ENCODE data around the gene FAM219B.

- no peak for TF ChIP-seq POLR2AphosphoS5 (IDR thresholded peaks at IDR 0.05)
- TF ChIP-seq CTCF (IDR thresholded peaks at IDR 0.05) = peak in 1 of 2 donors; percentile 5
- TF ChIP-seq EP300 (IDR thresholded peaks at IDR 0.05) = no peak
- peak in 1 of 2 donors; percentile 18 for TF ChIP-seq POLR2A (IDR thresholded peaks at IDR 0.05)
These were observed 16.6 kb downstream of the FAM219B start, which contains the start of gene MPI for GRCh38 chr15:74889883-74890664.
